Liver (tissue), 9 donors: ENCODE measurements around the gene BDH2. TPM values are rescaled to one million over a fixed set of nuclear protein-coding genes. Genes with fewer than 3 reads are reported as not detected.

Source experiments
- DNase-seq: peaks from one replicate; pipeline ENCODE4 v3.0.0-alpha.2; 2017; ENCODE audit warnings: low spot score
- H3K27ac ChIP-seq, 2 donors: one replicate each; pipeline ENCODE4 v1.7.0; 2013; ENCODE audit warnings: inconsistent platforms in 2 of 2, low read length in 2 of 2, control low read depth in 1 of 2, low read depth in 1 of 2, mild to moderate bottlenecking in 1 of 2
- H3K27me3 ChIP-seq, 4 donors: one replicate each; pipeline versions ENCODE4 v1.6.1 to v1.7.0; 2013; ENCODE audit warnings: low read length in 3 of 4, inconsistent platforms in 1 of 4, mild to moderate bottlenecking in 1 of 4, moderate library complexity in 1 of 4; ENCODE audit not compliant: control insufficient read depth in 4 of 4, insufficient read depth in 4 of 4
- H3K36me3 ChIP-seq, 4 donors: one replicate each; pipeline versions ENCODE4 v1.6.1 to v1.7.0; 2013; ENCODE audit warnings: low read length in 3 of 4, mild to moderate bottlenecking in 3 of 4, low read depth in 1 of 4, moderate library complexity in 1 of 4; ENCODE audit not compliant: control insufficient read depth in 4 of 4, insufficient read depth in 3 of 4
- H3K4me1 ChIP-seq, 4 donors: one replicate each; pipeline versions ENCODE4 v1.6.1 to v1.7.0; 2013; ENCODE audit warnings: low read length in 3 of 4, mild to moderate bottlenecking in 3 of 4, moderate library complexity in 1 of 4; ENCODE audit not compliant: control insufficient read depth in 4 of 4, insufficient read depth in 4 of 4
- H3K4me3 ChIP-seq, 3 donors: one replicate each; pipeline versions ENCODE4 v1.6.1 to v1.7.0; 2013; ENCODE audit warnings: low read length in 3 of 3, control low read depth in 1 of 3, low read depth in 1 of 3, mild to moderate bottlenecking in 1 of 3
- H3K9ac ChIP-seq, 2 donors: one replicate each; pipeline ENCODE4 v1.7.0; 2013; ENCODE audit warnings: low read length in 2 of 2, mild to moderate bottlenecking in 2 of 2, moderate library complexity in 2 of 2, control low read depth in 1 of 2, low read depth in 1 of 2
- H3K9me3 ChIP-seq, 4 donors: one replicate each; pipeline versions ENCODE4 v1.6.1 to v1.7.0; 2013; ENCODE audit warnings: low read length in 3 of 4; ENCODE audit not compliant: control insufficient read depth in 4 of 4
- EGR1 ChIP-seq, 2 donors: IDR thresholded peaks; 2 replicates each; pipeline ENCODE4 v1.6.1; 2016 to 2018; ENCODE audit warnings: antibody characterized with exemption in 2 of 2, low read depth in 2 of 2
- FOXA1 ChIP-seq: IDR thresholded peaks from 2 replicates; pipeline ENCODE4 v1.6.1; 2016; ENCODE audit warnings: antibody characterized with exemption
- FOXA2 ChIP-seq: IDR thresholded peaks from 2 replicates; pipeline ENCODE4 v1.6.1; 2016; ENCODE audit warnings: antibody characterized with exemption
- GABPA ChIP-seq, 2 donors: IDR thresholded peaks in 1 of 2; conservative IDR thresholded peaks in 1 of 2; 2 replicates each; pipeline ENCODE4 v1.6.1; 2016; ENCODE audit warnings: antibody characterized with exemption in 2 of 2, mild to moderate bottlenecking in 1 of 2, moderate library complexity in 1 of 2
- HNF4A ChIP-seq, 2 donors: conservative IDR thresholded peaks; 2 replicates each; pipeline ENCODE4 v1.6.1; 2016; ENCODE audit warnings: antibody characterized with exemption in 2 of 2, mild to moderate bottlenecking in 2 of 2
- HNF4G ChIP-seq: IDR thresholded peaks from 2 replicates; pipeline ENCODE4 v1.6.1; 2016; ENCODE audit warnings: antibody characterized with exemption
- JUND ChIP-seq, 2 donors: IDR thresholded peaks; 2 replicates each; pipeline ENCODE4 v1.6.1; 2016; ENCODE audit warnings: antibody characterized with exemption in 2 of 2
- NR2F2 ChIP-seq: IDR thresholded peaks from 2 replicates; pipeline ENCODE4 v1.6.1; 2016; ENCODE audit warnings: antibody characterized with exemption
- RAD21 ChIP-seq, 2 donors: IDR thresholded peaks; 2 replicates each; pipeline ENCODE4 v1.6.1; 2016; ENCODE audit warnings: antibody characterized with exemption in 2 of 2, mild to moderate bottlenecking in 2 of 2
- RXRA ChIP-seq, 2 donors: IDR thresholded peaks; 2 replicates each; pipeline ENCODE4 v1.6.1; 2017 to 2018; ENCODE audit warnings: antibody characterized with exemption in 2 of 2, mild to moderate bottlenecking in 1 of 2
- SP1 ChIP-seq: IDR thresholded peaks from 2 replicates; pipeline ENCODE4 v1.6.1; 2018; ENCODE audit warnings: antibody characterized with exemption, mild to moderate bottlenecking
- TAF1 ChIP-seq: conservative IDR thresholded peaks from 2 replicates; pipeline ENCODE4 v1.6.1; 2016; ENCODE audit warnings: antibody characterized with exemption, mild to moderate bottlenecking
- YY1 ChIP-seq: IDR thresholded peaks from 2 replicates; pipeline ENCODE4 v1.6.1; 2016; ENCODE audit warnings: antibody characterized with exemption, mild to moderate bottlenecking
- WGBS: extraction: QIAGEN DNeasy Blood & Tissue Kit; methylation state at CpG from one replicate; pipeline ENCODE4 v1.1.7; 2013; 5-methylcytosine and 5-hydroxymethylcytosine counted together
- polyA plus RNA-seq, 2 donors: library from polyadenylated mRNA; stranded (reverse) in 1 of 2; unstranded in 1 of 2; fragments of 200-250 nt in 1 of 2; fragments of >200 nt in 1 of 2; fragmentation: Nextera tagmentation in 1 of 2; extraction: Ambion mirVana in 1 of 2; gene quantifications; one replicate each; pipeline versions ENCODE4 v1.2.1 to v1.2.3, GENCODE V29; 2013 to 2015
- total RNA-seq, 2 donors: library from RNA; depleted of rRNA; stranded (reverse); fragments of >200 nt; gene quantifications; one replicate each; pipeline ENCODE4 v1.2.3, GENCODE V29; 2014
- TF ChIP-seq, protein P1 (sequence below): IDR thresholded peaks from 2 replicates; pipeline ENCODE4 v1.6.1; 2016; ENCODE audit warnings: antibody characterized with exemption
- TF ChIP-seq, protein P2 (sequence below): IDR thresholded peaks from 2 replicates; pipeline ENCODE4 v1.6.1; 2016; ENCODE audit warnings: antibody characterized with exemption
- TF ChIP-seq, protein P3 (sequence below): fragments of 150-350 bp; IDR thresholded peaks from 2 replicates; pipeline ENCODE4 v1.5.1; 2017; ENCODE audit warnings: improper control_type of control experiment, low read depth, low read length; ENCODE audit not compliant: missing input control
- TF ChIP-seq, protein P4 (sequence below): IDR thresholded peaks from 2 replicates; pipeline ENCODE4 v1.6.1; 2016; ENCODE audit warnings: antibody characterized with exemption, mild to moderate bottlenecking
- TF ChIP-seq, protein P5 (sequence below): IDR thresholded peaks from 2 replicates; pipeline ENCODE4 v1.6.1; 2016; ENCODE audit warnings: antibody characterized with exemption
- donor health status: healthy.
- donor health status: healthy.
- donor health status: healthy.
- donor health status: healthy.
- donor health status: healthy.

The BDH2 gene
- total and polyA plus RNA-seq, 4 donors = 16.6 to 88.5 (median 35.5) TPM

DNA sequence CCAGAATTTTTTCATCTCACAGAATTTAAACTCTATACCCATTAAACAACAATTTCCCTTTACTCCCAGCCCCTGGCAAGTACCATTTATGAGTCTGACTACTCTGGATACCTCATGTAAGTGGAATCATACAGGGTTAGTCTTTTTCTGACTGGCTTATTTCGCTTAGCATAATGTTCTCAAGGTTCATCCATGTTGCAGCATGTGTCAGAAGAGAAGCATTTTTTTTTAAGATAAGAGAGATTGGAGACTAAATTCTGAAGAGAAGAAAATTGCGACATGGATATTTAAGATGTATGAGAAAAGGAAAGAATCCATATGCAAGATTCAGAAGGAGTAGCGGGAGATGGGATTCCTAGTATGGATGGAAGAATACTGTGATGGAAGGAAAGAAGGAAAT, 68.8 kb downstream of the BDH2 start (continued):
- TF ChIP-seq JUND (IDR thresholded peaks at IDR 0.05) = no peak
- TF ChIP-seq GABPA (IDR thresholded peaks at IDR 0.05 in 1 of 2, conservative IDR thresholded peaks at IDR 0.05 in 1 of 2) = no peak
- TF ChIP-seq TAF1 = no peak
- TF ChIP-seq SP1 = no peak

DNA sequence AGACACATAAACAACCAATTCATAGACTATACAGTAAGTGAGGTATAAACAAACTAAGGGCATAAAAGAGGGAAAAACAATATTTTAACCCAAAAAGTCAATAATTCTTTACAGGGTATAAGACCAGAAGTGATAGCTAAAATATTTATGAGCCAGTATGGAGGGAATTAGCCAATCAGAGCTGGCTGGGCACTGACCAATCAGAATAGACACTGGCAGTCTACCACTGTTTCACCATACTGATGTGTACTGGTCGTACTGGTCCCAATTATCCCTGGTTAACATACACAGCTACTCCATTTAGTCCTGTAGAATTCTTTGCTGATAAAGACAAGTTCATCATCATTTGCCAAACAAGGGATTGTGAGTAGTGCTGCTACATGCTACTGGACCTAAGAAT, 70.3 kb downstream of the BDH2 start:
- no peak for DNase-seq
- H3K4me3 ChIP-seq = no peak overlapping the region
- no peaks in the 10 kb centered on the region for H3K27me3 ChIP-seq
- no peak overlapping the region for H3K9ac ChIP-seq
- H3K9me3 ChIP-seq = no peaks in the 10 kb centered on the region
- TF ChIP-seq TAF1 (no peak), JUND (IDR thresholded peaks at IDR 0.05) (no peak), SP1 (no peak), FOXA2 (no peak), GABPA (IDR thresholded peaks at IDR 0.05 in 1 of 2, conservative IDR thresholded peaks at IDR 0.05 in 1 of 2) (no peak), EGR1 (IDR thresholded peaks at IDR 0.05; ENCODE audit: low read depth in 2 of 2) (no peak), HNF4G (no peak), FOXA1 (no peak), YY1 (no peak), NR2F2 (no peak), RXRA (IDR thresholded peaks at IDR 0.05) (no peak), HNF4A (conservative IDR thresholded peaks at IDR 0.05) (no peak), RAD21 (IDR thresholded peaks at IDR 0.05) (no peak)
- TF ChIP-seq, protein P1, sequence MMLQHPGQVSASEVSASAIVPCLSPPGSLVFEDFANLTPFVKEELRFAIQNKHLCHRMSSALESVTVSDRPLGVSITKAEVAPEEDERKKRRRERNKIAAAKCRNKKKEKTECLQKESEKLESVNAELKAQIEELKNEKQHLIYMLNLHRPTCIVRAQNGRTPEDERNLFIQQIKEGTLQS = no peak
- TF ChIP-seq, protein P2, sequence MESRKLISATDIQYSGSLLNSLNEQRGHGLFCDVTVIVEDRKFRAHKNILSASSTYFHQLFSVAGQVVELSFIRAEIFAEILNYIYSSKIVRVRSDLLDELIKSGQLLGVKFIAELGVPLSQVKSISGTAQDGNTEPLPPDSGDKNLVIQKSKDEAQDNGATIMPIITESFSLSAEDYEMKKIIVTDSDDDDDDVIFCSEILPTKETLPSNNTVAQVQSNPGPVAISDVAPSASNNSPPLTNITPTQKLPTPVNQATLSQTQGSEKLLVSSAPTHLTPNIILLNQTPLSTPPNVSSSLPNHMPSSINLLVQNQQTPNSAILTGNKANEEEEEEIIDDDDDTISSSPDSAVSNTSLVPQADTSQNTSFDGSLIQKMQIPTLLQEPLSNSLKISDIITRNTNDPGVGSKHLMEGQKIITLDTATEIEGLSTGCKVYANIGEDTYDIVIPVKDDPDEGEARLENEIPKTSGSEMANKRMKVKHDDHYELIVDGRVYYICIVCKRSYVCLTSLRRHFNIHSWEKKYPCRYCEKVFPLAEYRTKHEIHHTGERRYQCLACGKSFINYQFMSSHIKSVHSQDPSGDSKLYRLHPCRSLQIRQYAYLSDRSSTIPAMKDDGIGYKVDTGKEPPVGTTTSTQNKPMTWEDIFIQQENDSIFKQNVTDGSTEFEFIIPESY = no peak
- TF ChIP-seq, protein P3, sequence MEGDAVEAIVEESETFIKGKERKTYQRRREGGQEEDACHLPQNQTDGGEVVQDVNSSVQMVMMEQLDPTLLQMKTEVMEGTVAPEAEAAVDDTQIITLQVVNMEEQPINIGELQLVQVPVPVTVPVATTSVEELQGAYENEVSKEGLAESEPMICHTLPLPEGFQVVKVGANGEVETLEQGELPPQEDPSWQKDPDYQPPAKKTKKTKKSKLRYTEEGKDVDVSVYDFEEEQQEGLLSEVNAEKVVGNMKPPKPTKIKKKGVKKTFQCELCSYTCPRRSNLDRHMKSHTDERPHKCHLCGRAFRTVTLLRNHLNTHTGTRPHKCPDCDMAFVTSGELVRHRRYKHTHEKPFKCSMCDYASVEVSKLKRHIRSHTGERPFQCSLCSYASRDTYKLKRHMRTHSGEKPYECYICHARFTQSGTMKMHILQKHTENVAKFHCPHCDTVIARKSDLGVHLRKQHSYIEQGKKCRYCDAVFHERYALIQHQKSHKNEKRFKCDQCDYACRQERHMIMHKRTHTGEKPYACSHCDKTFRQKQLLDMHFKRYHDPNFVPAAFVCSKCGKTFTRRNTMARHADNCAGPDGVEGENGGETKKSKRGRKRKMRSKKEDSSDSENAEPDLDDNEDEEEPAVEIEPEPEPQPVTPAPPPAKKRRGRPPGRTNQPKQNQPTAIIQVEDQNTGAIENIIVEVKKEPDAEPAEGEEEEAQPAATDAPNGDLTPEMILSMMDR = no peak
- TF ChIP-seq, protein P4, sequence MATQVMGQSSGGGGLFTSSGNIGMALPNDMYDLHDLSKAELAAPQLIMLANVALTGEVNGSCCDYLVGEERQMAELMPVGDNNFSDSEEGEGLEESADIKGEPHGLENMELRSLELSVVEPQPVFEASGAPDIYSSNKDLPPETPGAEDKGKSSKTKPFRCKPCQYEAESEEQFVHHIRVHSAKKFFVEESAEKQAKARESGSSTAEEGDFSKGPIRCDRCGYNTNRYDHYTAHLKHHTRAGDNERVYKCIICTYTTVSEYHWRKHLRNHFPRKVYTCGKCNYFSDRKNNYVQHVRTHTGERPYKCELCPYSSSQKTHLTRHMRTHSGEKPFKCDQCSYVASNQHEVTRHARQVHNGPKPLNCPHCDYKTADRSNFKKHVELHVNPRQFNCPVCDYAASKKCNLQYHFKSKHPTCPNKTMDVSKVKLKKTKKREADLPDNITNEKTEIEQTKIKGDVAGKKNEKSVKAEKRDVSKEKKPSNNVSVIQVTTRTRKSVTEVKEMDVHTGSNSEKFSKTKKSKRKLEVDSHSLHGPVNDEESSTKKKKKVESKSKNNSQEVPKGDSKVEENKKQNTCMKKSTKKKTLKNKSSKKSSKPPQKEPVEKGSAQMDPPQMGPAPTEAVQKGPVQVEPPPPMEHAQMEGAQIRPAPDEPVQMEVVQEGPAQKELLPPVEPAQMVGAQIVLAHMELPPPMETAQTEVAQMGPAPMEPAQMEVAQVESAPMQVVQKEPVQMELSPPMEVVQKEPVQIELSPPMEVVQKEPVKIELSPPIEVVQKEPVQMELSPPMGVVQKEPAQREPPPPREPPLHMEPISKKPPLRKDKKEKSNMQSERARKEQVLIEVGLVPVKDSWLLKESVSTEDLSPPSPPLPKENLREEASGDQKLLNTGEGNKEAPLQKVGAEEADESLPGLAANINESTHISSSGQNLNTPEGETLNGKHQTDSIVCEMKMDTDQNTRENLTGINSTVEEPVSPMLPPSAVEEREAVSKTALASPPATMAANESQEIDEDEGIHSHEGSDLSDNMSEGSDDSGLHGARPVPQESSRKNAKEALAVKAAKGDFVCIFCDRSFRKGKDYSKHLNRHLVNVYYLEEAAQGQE = no peak
- TF ChIP-seq, protein P5, sequence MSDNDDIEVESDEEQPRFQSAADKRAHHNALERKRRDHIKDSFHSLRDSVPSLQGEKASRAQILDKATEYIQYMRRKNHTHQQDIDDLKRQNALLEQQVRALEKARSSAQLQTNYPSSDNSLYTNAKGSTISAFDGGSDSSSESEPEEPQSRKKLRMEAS = no peak
- H3K4me1 ChIP-seq = peaks cover 0 to 4% (median under 1%) of the 10 kb centered on the region in 4 donors
- 97% methylated on average over 1 of the region's 1 CpG for WGBS
- peaks cover 0 to 9% (median 3%) of the 10 kb centered on the region in 4 donors for H3K36me3 ChIP-seq
- H3K27ac ChIP-seq = no peak overlapping the region

Other genes with a start within 250 kb of the BDH2 start
- gene CISD2, start 230.8 kb downstream of the BDH2 start, total RNA-seq = 10 to 100 TPM; 31.5 to 70.5 TPM
- gene CISD2, start 230.8 kb downstream of the BDH2 start, polyA plus RNA-seq = 10 to 100 TPM; 39.3 to 83.2 TPM
- gene SLC9B1, start 80.1 kb downstream of the BDH2 start, total RNA-seq = under 1 TPM; 0.50 to 0.51 TPM
- under 1 TPM in 1 of 2 donors, not detected in 1; 0.19 TPM for gene SLC9B1, start 80.1 kb downstream of the BDH2 start, polyA plus RNA-seq
- gene SLC9B2, start 23.1 kb downstream of the BDH2 start, total RNA-seq = 10 to 100 TPM; 36.2 to 47.0 TPM
- 10 to 100 TPM; 23.7 to 32.7 TPM for gene SLC9B2, start 23.1 kb downstream of the BDH2 start, polyA plus RNA-seq
- gene CENPE, start 98.5 kb upstream of the BDH2 start, total RNA-seq = 10 to 100 TPM in 1 of 2 donors, under 1 TPM in 1; 0.25 to 20.9 TPM
- gene CENPE, start 98.5 kb upstream of the BDH2 start, polyA plus RNA-seq = under 1 TPM; 0.58 to 0.87 TPM